Keratinocyte (primary cell): ENCODE results near the gene FAM53A. TPM values are rescaled to one million over a fixed set of nuclear protein-coding genes. Genes with fewer than 3 reads are reported as not detected.

Experiments used
- DNase-seq: peaks from one replicate; pipeline ENCODE4 v3.0.0-alpha.2; 2011; ENCODE audit warnings: low read depth, missing footprints, low spot score
- FAIRE-seq: peaks from 2 replicates; lab custom pipeline; 2011; peaks lifted over from hg19 to GRCh38; lab: Jason Lieb, UNC
- H2AFZ ChIP-seq: 2 replicates; pipeline ENCODE4 v1.6.0; 2012; ENCODE audit warnings: low read length, control low read depth, inconsistent platforms; ENCODE audit not compliant: control insufficient read depth
- H3K27ac ChIP-seq: 2 replicates; pipeline ENCODE4 v1.5.1; 2011; ENCODE audit warnings: low read length; ENCODE audit not compliant: control insufficient read depth, insufficient read depth
- H3K27me3 ChIP-seq: 3 replicates; pipeline ENCODE4 v1.6.0; 2011; ENCODE audit warnings: low read length; ENCODE audit not compliant: control insufficient read depth, insufficient read depth; ENCODE audit errors: extremely low read depth
- H3K36me3 ChIP-seq, 2 experiments: 2 replicates in 1 of 2; 3 replicates in 1 of 2; pipeline ENCODE4 v1.5.1; 2011; ENCODE audit warnings: low read length in 2 of 2, mild to moderate bottlenecking in 1 of 2; ENCODE audit not compliant: control insufficient read depth in 2 of 2, insufficient read depth in 2 of 2; ENCODE audit errors: extremely low read depth in 1 of 2
- H3K4me1 ChIP-seq: 3 replicates; pipeline ENCODE4 v1.5.1; 2011; ENCODE audit warnings: low read length; ENCODE audit not compliant: control insufficient read depth, insufficient read depth; ENCODE audit errors: extremely low read depth
- H3K4me2 ChIP-seq: 3 replicates; pipeline ENCODE4 v1.6.0; 2011; ENCODE audit warnings: low read depth, low read length; ENCODE audit not compliant: control insufficient read depth, insufficient read depth; ENCODE audit errors: extremely low read depth
- H3K4me3 ChIP-seq, 3 experiments: fragments of 200-600 bp in 1 of 3; sonication (generic) in 1 of 3; 2 replicates in 2 of 3; 3 replicates in 1 of 3; pipeline ENCODE4 v1.5.1; 2011 to 2016; ENCODE audit warnings: low read length in 3 of 3, mild to moderate bottlenecking in 3 of 3, control low read depth in 2 of 3, inconsistent platforms in 1 of 3, low read depth in 1 of 3, mixed read lengths in 1 of 3, mixed run types in 1 of 3, moderate library complexity in 1 of 3; ENCODE audit not compliant: control insufficient read depth in 2 of 3, insufficient read depth in 2 of 3; ENCODE audit errors: extremely low read depth in 1 of 3
- H3K79me2 ChIP-seq: 2 replicates; pipeline ENCODE4 v1.6.0; 2012; ENCODE audit warnings: low read length; ENCODE audit not compliant: control insufficient read depth, insufficient read depth
- H3K9ac ChIP-seq: 3 replicates; pipeline ENCODE4 v1.6.0; 2011; ENCODE audit warnings: low read length; ENCODE audit not compliant: control insufficient read depth, insufficient read depth; ENCODE audit errors: extremely low read depth
- H3K9me1 ChIP-seq: 3 replicates; pipeline ENCODE4 v1.6.0; 2011; ENCODE audit warnings: low read length; ENCODE audit not compliant: control insufficient read depth, insufficient read depth; ENCODE audit errors: extremely low read depth
- H3K9me3 ChIP-seq: 2 replicates; pipeline ENCODE4 v1.5.1; 2012; ENCODE audit warnings: low read depth, low read length; ENCODE audit not compliant: control insufficient read depth
- H4K20me1 ChIP-seq: 3 replicates; pipeline ENCODE4 v1.6.0; 2011; ENCODE audit warnings: low read length; ENCODE audit not compliant: control insufficient read depth, insufficient read depth; ENCODE audit errors: extremely low read depth
- EZH2 ChIP-seq: IDR thresholded peaks from one replicate; pipeline ENCODE4 v1.6.1; 2012; ENCODE audit warnings: inconsistent platforms, mild to moderate bottlenecking, low read length, moderate library complexity
- dilution Hi-C: fragments of 300-500 bp; cut with MboI; formaldehyde crosslinking; loops from one replicate; pipeline ENCODE4 v1.7.0; 2020; ENCODE audit warnings: low sequenced_read_pairs; ENCODE audit not compliant: extremely low pct_ligation_motif_present
- polyA plus RNA-seq, 5 experiments: library from polyadenylated mRNA; depleted of rRNA in 3 of 5; stranded (reverse) in 3 of 5; stranded (forward) in 1 of 5; unstranded in 1 of 5; fragments of >200 nt; gene quantifications; 1 replicate in 1 of 5; 2 replicates in 3 of 5; 3 replicates in 1 of 5; pipeline versions ENCODE4 v1.2.1 to v1.2.3, GENCODE V29; 2011 to 2012; ENCODE audit warnings: missing spikeins in 2 of 5, low read depth in 1 of 5, low replicate concordance in 1 of 5
- TF ChIP-seq, protein P1 (sequence below), 3 experiments: IDR thresholded peaks in 1 of 3; conservative IDR thresholded peaks in 1 of 3; optimal IDR thresholded peaks in 1 of 3; 2 replicates in 2 of 3; 3 replicates in 1 of 3; pipeline versions ENCODE3 to v1.5.1; 2011; ENCODE audit warnings: low read length in 3 of 3, mild to moderate bottlenecking in 3 of 3, moderate library complexity in 2 of 3, control low read depth in 1 of 3, inconsistent platforms in 1 of 3; ENCODE audit not compliant: insufficient read depth in 2 of 3; ENCODE audit errors: extremely low read depth in 1 of 3

The FAM53A gene
- polyA plus RNA-seq, 1 donor (not counting 4 experiments of a cell fraction or from before 2014, with no cell fraction given) = 0.50 TPM

GRCh38 chr4:1611501-1611870, 72.6 kb downstream of the FAM53A start:
- Histone ChIP-seq H2AFZ (no peak overlapping the region), H4K20me1 (no peaks in the 10 kb centered on the region), H3K79me2 (no peaks in the 10 kb centered on the region), H3K36me3 (no peaks in the 10 kb centered on the region), H3K4me3 (no peak overlapping the region), H3K4me2 (no peak overlapping the region), H3K9me3 (peaks cover 11% of the 10 kb centered on the region), H3K9me1 (no peaks in the 10 kb centered on the region), H3K27ac (no peak overlapping the region), H3K4me1 (peaks cover 10% of the 10 kb centered on the region), H3K9ac (no peak overlapping the region), H3K27me3 (no peaks in the 10 kb centered on the region)
- TF ChIP-seq, protein P1, sequence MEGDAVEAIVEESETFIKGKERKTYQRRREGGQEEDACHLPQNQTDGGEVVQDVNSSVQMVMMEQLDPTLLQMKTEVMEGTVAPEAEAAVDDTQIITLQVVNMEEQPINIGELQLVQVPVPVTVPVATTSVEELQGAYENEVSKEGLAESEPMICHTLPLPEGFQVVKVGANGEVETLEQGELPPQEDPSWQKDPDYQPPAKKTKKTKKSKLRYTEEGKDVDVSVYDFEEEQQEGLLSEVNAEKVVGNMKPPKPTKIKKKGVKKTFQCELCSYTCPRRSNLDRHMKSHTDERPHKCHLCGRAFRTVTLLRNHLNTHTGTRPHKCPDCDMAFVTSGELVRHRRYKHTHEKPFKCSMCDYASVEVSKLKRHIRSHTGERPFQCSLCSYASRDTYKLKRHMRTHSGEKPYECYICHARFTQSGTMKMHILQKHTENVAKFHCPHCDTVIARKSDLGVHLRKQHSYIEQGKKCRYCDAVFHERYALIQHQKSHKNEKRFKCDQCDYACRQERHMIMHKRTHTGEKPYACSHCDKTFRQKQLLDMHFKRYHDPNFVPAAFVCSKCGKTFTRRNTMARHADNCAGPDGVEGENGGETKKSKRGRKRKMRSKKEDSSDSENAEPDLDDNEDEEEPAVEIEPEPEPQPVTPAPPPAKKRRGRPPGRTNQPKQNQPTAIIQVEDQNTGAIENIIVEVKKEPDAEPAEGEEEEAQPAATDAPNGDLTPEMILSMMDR (optimal IDR thresholded peaks at IDR 0.05 in 1 of 3, IDR thresholded peaks at IDR 0.05 in 1 of 3, conservative IDR thresholded peaks at IDR 0.05 in 1 of 3; ENCODE audit: extremely low read depth in 1 of 3, insufficient read depth in 2 of 3, low read length in 3 of 3) = no peak
- TF ChIP-seq EZH2 = no peak
- DNase-seq (no peak), FAIRE-seq (no peak)
- dilution Hi-C loops = no loop called here

DNA sequence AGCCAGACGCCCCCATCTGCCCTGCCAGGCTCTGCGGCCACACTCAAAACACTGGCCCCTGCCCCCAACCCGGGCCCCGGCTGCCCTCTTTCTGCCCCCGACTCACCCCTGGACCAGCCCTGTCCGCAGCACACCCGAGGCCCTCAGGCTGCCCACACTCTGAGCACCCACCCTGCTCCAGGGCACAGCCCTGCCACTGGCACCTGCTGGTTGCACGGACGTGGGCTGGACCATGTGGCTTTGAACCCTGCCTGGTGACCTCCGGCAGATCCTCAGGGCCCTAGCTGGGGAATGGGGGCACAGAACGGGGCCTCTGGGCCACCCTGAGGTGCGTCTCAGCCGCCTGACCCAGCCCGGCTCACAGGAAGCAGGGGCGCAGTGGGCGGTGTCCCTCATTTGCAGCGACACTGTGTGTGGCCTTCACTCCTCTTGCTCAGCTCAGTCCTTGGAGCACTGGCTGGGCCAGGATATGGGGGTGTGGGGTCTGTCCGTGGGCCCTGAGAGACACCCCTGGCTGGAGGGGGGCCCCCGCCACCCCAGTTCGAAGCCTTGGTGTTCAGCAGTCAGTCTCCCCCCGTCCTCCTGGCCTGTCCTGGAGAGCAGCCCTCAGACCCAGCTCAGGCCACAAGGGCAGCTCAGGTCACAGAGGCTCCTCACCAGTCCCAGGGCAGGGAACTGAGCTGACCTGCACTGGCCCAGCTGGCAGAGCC, 73.2 kb downstream of the FAM53A start:
- no peak for TF ChIP-seq EZH2
- TF ChIP-seq, protein P1 (optimal IDR thresholded peaks at IDR 0.05 in 1 of 3, IDR thresholded peaks at IDR 0.05 in 1 of 3, conservative IDR thresholded peaks at IDR 0.05 in 1 of 3; ENCODE audit: extremely low read depth in 1 of 3, insufficient read depth in 2 of 3, low read length in 3 of 3) = no peak
- peaks cover 10% of the 10 kb centered on the region for H3K4me1 ChIP-seq
- H3K27ac ChIP-seq = no peak overlapping the region
- DNase-seq = no peak
- no peaks in the 10 kb centered on the region for H4K20me1 ChIP-seq
- H3K27me3 ChIP-seq = no peaks in the 10 kb centered on the region
- dilution Hi-C loops = no loop called here
- FAIRE-seq = no peak
- no peak overlapping the region for H2AFZ ChIP-seq
- H3K79me2 ChIP-seq = no peaks in the 10 kb centered on the region
- no peak overlapping the region for H3K4me3 ChIP-seq
- H3K36me3 ChIP-seq = no peaks in the 10 kb centered on the region
- no peak overlapping the region for H3K4me2 ChIP-seq
- peaks cover 11% of the 10 kb centered on the region for H3K9me3 ChIP-seq
- no peaks in the 10 kb centered on the region for H3K9me1 ChIP-seq
- H3K9ac ChIP-seq = no peak overlapping the region
